H1 (cell line): ENCODE measurements around the gene UBL5. TPM values are rescaled to one million over a fixed set of nuclear protein-coding genes. Genes with fewer than 3 reads are reported as not detected.
A peak's percentile ranks its signal among the peaks of the same experiment; 100 is the strongest.
"Not testable (repeated sequence)": the region's sequence is repeated elsewhere in the genome, so short reads cannot be mapped to it uniquely, and the experiment has no call there.

Source experiments
- CTCF ChIA-PET: fragments of 300-600 bp; sonication (Branson Sonifier 250); formaldehyde crosslinking; loops from one replicate; lab custom pipeline; 2021; ENCODE audit not compliant: partially characterized antibody; lab: Charles Lee
- POLR2A ChIA-PET: fragments of 300-600 bp; sonication (Branson Sonifier 250); formaldehyde crosslinking; loops from one replicate; lab custom pipeline; 2021; ENCODE audit warnings: inconsistent platforms; ENCODE audit not compliant: partially characterized antibody; lab: Charles Lee
- DNase-seq, 2 experiments: peaks; one replicate each; pipeline versions ENCODE4 v3.0.0 to v3.0.0-alpha.2; 2010 to 2022; ENCODE audit warnings: low spot score in 2 of 2, low read depth in 1 of 2, mixed read lengths in 1 of 2
- FAIRE-seq: peaks from 2 replicates; lab custom pipeline; 2011; peaks lifted over from hg19 to GRCh38; lab: Jason Lieb, UNC
- H2AFZ ChIP-seq: 2 replicates; pipeline ENCODE4 v1.8.1; 2012; ENCODE audit warnings: low read length, inconsistent platforms
- H2AK5ac ChIP-seq: 2 replicates; pipeline ENCODE4 v1.6.1; 2013; ENCODE audit warnings: low read depth, low read length
- H2BK120ac ChIP-seq: replicated peaks from 2 replicates; pipeline ENCODE3; 2013; ENCODE audit warnings: low read depth, low read length, inconsistent platforms
- H2BK12ac ChIP-seq: 2 replicates; pipeline ENCODE4 v1.6.1; 2013; ENCODE audit warnings: low read depth, low read length
- H2BK15ac ChIP-seq: 2 replicates; pipeline ENCODE4 v1.6.1; 2013; ENCODE audit warnings: low read length
- H2BK20ac ChIP-seq: 2 replicates; pipeline ENCODE4 v1.6.1; 2013; ENCODE audit warnings: low read length
- H2BK5ac ChIP-seq: 2 replicates; pipeline ENCODE4 v1.6.1; 2013; ENCODE audit warnings: low read depth, low read length
- H3K14ac ChIP-seq: 2 replicates; pipeline ENCODE4 v1.6.1; 2013; ENCODE audit warnings: inconsistent platforms; ENCODE audit not compliant: insufficient read length
- H3K18ac ChIP-seq: 2 replicates; pipeline ENCODE4 v1.6.1; 2013; ENCODE audit warnings: low read length; ENCODE audit errors: extremely low read depth
- H3K23ac ChIP-seq: 2 replicates; pipeline ENCODE4 v1.6.1; 2013; ENCODE audit warnings: inconsistent platforms; ENCODE audit not compliant: insufficient read length
- H3K23me2 ChIP-seq: 2 replicates; pipeline ENCODE4 v1.6.1; 2013; ENCODE audit warnings: low read depth, low read length
- H3K27ac ChIP-seq: 2 replicates; pipeline ENCODE4 v1.6.1; 2011; ENCODE audit warnings: low read depth, low read length, inconsistent platforms
- H3K27me3 ChIP-seq, 4 experiments: replicated peaks in 1 of 4; 1 replicate in 1 of 4; 2 replicates in 3 of 4; pipeline versions ENCODE4 v1.6.1 to v1.8.1; 2011 to 2013; ENCODE audit warnings: low read length in 3 of 4, mild to moderate bottlenecking in 3 of 4, inconsistent platforms in 2 of 4, mixed read lengths in 2 of 4, moderate library complexity in 1 of 4; ENCODE audit not compliant: control insufficient read depth in 3 of 4, insufficient read depth in 3 of 4; ENCODE audit errors: extremely low read depth in 1 of 4
- H3K36me3 ChIP-seq, 4 experiments: 2 replicates each; pipeline versions ENCODE4 v1.6.1 to v1.8.1; 2011 to 2013; ENCODE audit warnings: mild to moderate bottlenecking in 4 of 4, low read length in 3 of 4, moderate library complexity in 2 of 4, control low read depth in 1 of 4, inconsistent platforms in 1 of 4; ENCODE audit not compliant: insufficient read depth in 4 of 4, control insufficient read depth in 2 of 4
- H3K4ac ChIP-seq: replicated peaks from 2 replicates; pipeline ENCODE3; 2013; ENCODE audit warnings: low read length, low read depth, mixed read lengths, inconsistent platforms; ENCODE audit not compliant: insufficient read length
- H3K4me1 ChIP-seq, 4 experiments: replicated peaks in 1 of 4; 1 replicate in 1 of 4; 2 replicates in 3 of 4; pipeline versions ENCODE4 v1.6.1 to v1.8.1; 2011 to 2013; ENCODE audit warnings: low read length in 3 of 4, inconsistent platforms in 2 of 4, mixed read lengths in 1 of 4; ENCODE audit not compliant: insufficient read depth in 4 of 4, control insufficient read depth in 3 of 4
- H3K4me2 ChIP-seq, 2 experiments: 2 replicates each; pipeline versions ENCODE4 v1.6.1 to v1.8.1; 2011 to 2013; ENCODE audit warnings: low read depth in 2 of 2, low read length in 2 of 2, control low read depth in 1 of 2, inconsistent platforms in 1 of 2, mild to moderate bottlenecking in 1 of 2; ENCODE audit not compliant: insufficient read depth in 1 of 2
- H3K4me3 ChIP-seq, 4 experiments: fragments of 200-600, 300-600 bp in 1 of 4; sonication (generic), shearing (Covaris generic), sonication (Bioruptor Twin) in 1 of 4; 2 replicates each; pipeline versions ENCODE4 v1.5.1 to v1.8.1; 2011 to 2016; ENCODE audit warnings: low read length in 4 of 4, low read depth in 3 of 4, control low read depth in 2 of 4, inconsistent platforms in 2 of 4, mild to moderate bottlenecking in 2 of 4, mixed read lengths in 1 of 4, moderate library complexity in 1 of 4; ENCODE audit not compliant: insufficient read depth in 2 of 4; ENCODE audit errors: extremely low read depth in 1 of 4
- H3K56ac ChIP-seq: replicated peaks from 2 replicates; pipeline ENCODE3; 2013; ENCODE audit warnings: low read depth, mild to moderate bottlenecking, mixed read lengths, low read length, inconsistent platforms; ENCODE audit not compliant: insufficient read length
- H3K79me1 ChIP-seq: 2 replicates; pipeline ENCODE4 v1.6.1; 2013; ENCODE audit warnings: low read depth, low read length, control low read depth
- H3K79me2 ChIP-seq, 2 experiments: 2 replicates each; pipeline versions ENCODE4 v1.6.1 to v1.8.1; 2012 to 2013; ENCODE audit warnings: low read length in 2 of 2, mild to moderate bottlenecking in 2 of 2, inconsistent platforms in 1 of 2; ENCODE audit not compliant: insufficient read depth in 2 of 2, control insufficient read depth in 1 of 2
- H3K9ac ChIP-seq, 4 experiments: replicated peaks in 1 of 4; 1 replicate in 1 of 4; 2 replicates in 3 of 4; pipeline versions ENCODE4 v1.6.1 to v1.8.1; 2011 to 2013; ENCODE audit warnings: low read depth in 3 of 4, low read length in 3 of 4, control low read depth in 2 of 4, mild to moderate bottlenecking in 2 of 4, moderate library complexity in 2 of 4, inconsistent platforms in 1 of 4; ENCODE audit errors: extremely low read depth in 1 of 4
- H3K9me3 ChIP-seq, 2 experiments: 2 replicates each; pipeline versions ENCODE4 v1.6.1 to v1.8.1; 2012 to 2013; ENCODE audit warnings: mild to moderate bottlenecking in 2 of 2, moderate library complexity in 2 of 2, control low read depth in 1 of 2, inconsistent platforms in 1 of 2, low read depth in 1 of 2, low read length in 1 of 2, mixed read lengths in 1 of 2; ENCODE audit not compliant: insufficient read depth in 2 of 2
- H4K20me1 ChIP-seq, 2 experiments: replicated peaks in 1 of 2; 2 replicates each; pipeline versions ENCODE3 to v1.8.1; 2011 to 2013; ENCODE audit warnings: inconsistent platforms in 2 of 2, low read length in 2 of 2, mild to moderate bottlenecking in 1 of 2; ENCODE audit not compliant: insufficient read depth in 2 of 2, control insufficient read depth in 1 of 2
- H4K5ac ChIP-seq: 2 replicates; pipeline ENCODE4 v1.6.1; 2013; ENCODE audit warnings: low read length, low read depth, mixed read lengths, inconsistent platforms; ENCODE audit not compliant: insufficient read length
- H4K8ac ChIP-seq: 2 replicates; pipeline ENCODE4 v1.8.0; 2013; ENCODE audit warnings: mild to moderate bottlenecking, moderate library complexity, low read length, inconsistent platforms; ENCODE audit not compliant: insufficient read depth; ENCODE audit errors: extremely low read depth
- H4K91ac ChIP-seq: replicated peaks from 2 replicates; pipeline ENCODE3; 2013; ENCODE audit warnings: low read length, mixed read lengths, inconsistent platforms; ENCODE audit not compliant: insufficient read length
- WGBS, 2 experiments: shearing (Covaris generic) in 1 of 2; methylation state at CpG; one replicate each; pipeline versions ENCODE4 v1.1.6 to v1.1.7; 2013 to 2015; ENCODE audit warnings: low lambda C conversion rate in 2 of 2, mixed read lengths in 2 of 2, inconsistent platforms in 1 of 2, low coverage in 1 of 2, missing lambda C conversion rate in 1 of 2; ENCODE audit not compliant: insufficient replicate concordance in 2 of 2, insufficient coverage in 1 of 2, insufficient read length in 1 of 2; ENCODE audit errors: extremely low coverage in 1 of 2, missing lambda C conversion rate in 1 of 2; 5-methylcytosine and 5-hydroxymethylcytosine counted together
- polyA plus RNA-seq, 7 experiments: library from polyadenylated mRNA; depleted of rRNA in 3 of 7; stranded (reverse) in 5 of 7; unstranded in 2 of 7; fragments of >200 nt in 5 of 7; fragments of 200-250 nt in 2 of 7; gene quantifications; 1 replicate in 5 of 7; 2 replicates in 1 of 7; 4 replicates in 1 of 7; pipeline versions ENCODE4 v1.2.1 to v1.2.3, GENCODE V29; 2011 to 2013; ENCODE audit warnings: missing spikeins in 2 of 7, mixed read lengths in 2 of 7
- total RNA-seq: library from RNA; stranded (reverse); fragmentation: NEBNext Ultra II Directional; extraction: Animal tissue kit (Norgen Biotek cat#: 25700); gene quantifications from 2 replicates; pipeline ENCODE4 v1.2.1, GENCODE V29; 2021

The UBL5 gene
- total and polyA plus RNA-seq, 2 of the 8 experiments (the other 6 are each of a cell fraction or from before 2014, with no cell fraction given) = 416 to 1,209 TPM

- H2AFZ ChIP-seq, H2BK20ac ChIP-seq, H3K56ac ChIP-seq, H3K36me3 ChIP-seq, H2BK5ac ChIP-seq, H4K8ac ChIP-seq, H3K4ac ChIP-seq, H3K14ac ChIP-seq, H3K79me2 ChIP-seq, H3K9ac ChIP-seq, DNase-seq, H2AK5ac ChIP-seq, H4K91ac ChIP-seq, H3K27ac ChIP-seq, H4K20me1 ChIP-seq, H3K18ac ChIP-seq, H2BK15ac ChIP-seq, H2BK120ac ChIP-seq, H2BK12ac ChIP-seq, H3K27me3 ChIP-seq, FAIRE-seq, H3K4me3 ChIP-seq, H3K9me3 ChIP-seq, H3K23ac ChIP-seq, H3K79me1 ChIP-seq, H3K4me2 ChIP-seq: not testable (repeated sequence)
- ChIA-PET CTCF (interaction anchor here (0.5 to 2.0 kb wide), 3 partner anchors 147 to 307 kb away, joined by 3 to 12 read pairs (median 4); no protein-coding TSS in a partner anchor), POLR2A (interaction anchor here (1.4 kb wide), 1 partner anchor 205 kb away, joined by 3 read pairs; no protein-coding TSS in a partner anchor)
- 67% methylated on average over 5 of the region's 5 CpGs; no CpG with 5 or more reads in 1 of the 2 experiments for WGBS, 2 experiments
- H4K5ac ChIP-seq = peak overlapping the region; percentile 44
- H3K23me2 ChIP-seq = peaks cover 11% of the 10 kb centered on the region; the same call in 1 of the 2 replicates
- H3K4me1 ChIP-seq = peaks cover 0 to 11% (median 2%) of the 10 kb centered on the region in 4 experiments; a peak in 6 of 7 replicates
Measured at GRCh38 chr19:9789579-9789978, 38.1 kb upstream of the UBL5 start.

- FAIRE-seq, H3K23ac ChIP-seq, H3K27ac ChIP-seq: not testable (repeated sequence)
Measured at GRCh38 chr19:9791073-9791367, 36.7 kb upstream of the UBL5 start.

More at GRCh38 chr19:9791073-9791367, 36.7 kb upstream of the UBL5 start:
- not testable (repeated sequence) for H3K9ac ChIP-seq, H3K4ac ChIP-seq, H4K8ac ChIP-seq, H2BK20ac ChIP-seq, H3K56ac ChIP-seq, H2BK5ac ChIP-seq, H3K9me3 ChIP-seq, H2BK15ac ChIP-seq, H3K27me3 ChIP-seq, H2AFZ ChIP-seq, H2BK120ac ChIP-seq, H3K4me1 ChIP-seq, H3K18ac ChIP-seq, H3K79me1 ChIP-seq, H2BK12ac ChIP-seq, H2AK5ac ChIP-seq, H3K36me3 ChIP-seq, H4K20me1 ChIP-seq, H3K79me2 ChIP-seq, H4K91ac ChIP-seq, H4K5ac ChIP-seq, H3K14ac ChIP-seq, DNase-seq
- CTCF ChIA-PET = interaction anchor here (2.0 kb wide), 1 partner anchor 165 kb away, joined by 12 read pairs; no protein-coding TSS in a partner anchor
- Histone ChIP-seq H3K23me2 (peaks cover 11% of the 10 kb centered on the region; the same call in 1 of the 2 replicates), H3K4me3 (peak overlapping the region in 3 of 4 experiments; percentile 7 to 48 (median 36); a peak in 3 of 8 replicates), H3K4me2 (peak overlapping the region; percentile 50 to 85)
- POLR2A ChIA-PET = interaction anchor here (1.4 kb wide), 1 partner anchor 206 kb away, joined by 3 read pairs; no protein-coding TSS in a partner anchor
- WGBS, 2 experiments = 94% methylated on average over 6 of the region's 6 CpGs; no CpG with 5 or more reads in 1 of the 2 experiments
